Smooth muscle cell (in vitro differentiated cells): Measurements from ENCODE around the gene GPC2. TPM values are rescaled to one million over a fixed set of nuclear protein-coding genes. Genes with fewer than 3 reads are reported as not detected.

ENCODE experiments used
- DNase-seq: peaks from one replicate; lab custom pipeline; 2025; ENCODE audit not compliant: unreplicated experiment; lab: John Stamatoyannopoulos, UW
- H2AFZ ChIP-seq: fragments of 200-600 bp; sonication (generic); 2 replicates; pipeline ENCODE4 v1.6.0; 2016; ENCODE audit warnings: antibody characterized with exemption, low read depth, mild to moderate bottlenecking
- H3F3A ChIP-seq: fragments of 200-600 bp; sonication (generic); 2 replicates; pipeline ENCODE4 v1.6.0; 2017; ENCODE audit warnings: antibody characterized with exemption, low read depth
- H3K27ac ChIP-seq: fragments of 200-600 bp; sonication (generic); 2 replicates; pipeline ENCODE4 v1.5.1; 2016; ENCODE audit warnings: low read depth, mild to moderate bottlenecking
- H3K27me3 ChIP-seq: fragments of 200-600 bp; sonication (generic); 2 replicates; pipeline ENCODE4 v1.6.1; 2016; ENCODE audit warnings: low read depth, mild to moderate bottlenecking
- H3K36me3 ChIP-seq: fragments of 200-600 bp; sonication (generic); 2 replicates; pipeline ENCODE4 v1.5.1; 2016; ENCODE audit warnings: low read depth
- H3K4me1 ChIP-seq: fragments of 200-600 bp; sonication (generic); 2 replicates; pipeline ENCODE4 v1.5.1; 2016; ENCODE audit warnings: low read depth
- H3K4me2 ChIP-seq: fragments of 200-600 bp; sonication (generic); 2 replicates; pipeline ENCODE4 v1.6.0; 2016; ENCODE audit warnings: mild to moderate bottlenecking
- H3K4me3 ChIP-seq: fragments of 200-600 bp; sonication (generic); 2 replicates; pipeline ENCODE4 v1.5.1; 2016; ENCODE audit warnings: mild to moderate bottlenecking
- H3K79me2 ChIP-seq: fragments of 200-600 bp; sonication (generic); 2 replicates; pipeline ENCODE4 v1.6.0; 2016; ENCODE audit warnings: low read depth, mild to moderate bottlenecking
- H3K9ac ChIP-seq: fragments of 200-600 bp; sonication (generic); 2 replicates; pipeline ENCODE4 v1.6.0; 2016; ENCODE audit warnings: low read depth
- H3K9me3 ChIP-seq: fragments of 200-600 bp; sonication (generic); replicated peaks from 2 replicates; pipeline ENCODE4 v1.5.1; 2016; ENCODE audit warnings: low read depth
- H4K20me1 ChIP-seq: fragments of 200-600 bp; sonication (generic); 2 replicates; pipeline ENCODE4 v1.6.0; 2016; ENCODE audit warnings: low read depth
- CTCF ChIP-seq: fragments of 200-600 bp; sonication (generic); IDR thresholded peaks from 2 replicates; pipeline ENCODE4 v1.5.1; 2017; ENCODE audit warnings: borderline replicate concordance, mild to moderate bottlenecking, antibody characterized with exemption; ENCODE audit not compliant: insufficient read depth, poor library complexity, severe bottlenecking
- WGBS: methylation state at CpG from one replicate; pipeline ENCODE4 v1.1.7; 2016; ENCODE audit warnings: low lambda C conversion rate; 5-methylcytosine and 5-hydroxymethylcytosine counted together
- polyA plus RNA-seq: library from polyadenylated mRNA; unstranded; fragments of >200 nt; fragmentation: Nextera tagmentation; extraction: Ambion mirVana; gene quantifications from 2 replicates; pipeline ENCODE4 v1.2.1, GENCODE V29; 2016
- total RNA-seq: library from RNA; depleted of rRNA; stranded (reverse); fragments of >200 nt; gene quantifications from 2 replicates; pipeline ENCODE4 v1.2.3, GENCODE V29; 2014

GPC2 gene
- total and polyA plus RNA-seq, 2 experiments from 2014 or later: 3.2 to 7.1 TPM

GRCh38 chr7:100213672-100214071, 36.5 kb upstream of the GPC2 start:
- no peaks in the 10 kb centered on the region for H3K36me3 ChIP-seq
- no peak overlapping the region for H3K27ac ChIP-seq
- no peak for TF ChIP-seq CTCF
- no peaks in the 10 kb centered on the region for H3F3A ChIP-seq
- no peak overlapping the region for H3K9ac ChIP-seq
- no peak overlapping the region for H3K4me3 ChIP-seq
- H3K79me2 ChIP-seq: no peaks in the 10 kb centered on the region
- 66% methylated on average over 6 of the region's 6 CpGs for WGBS
- no peak overlapping the region for H3K4me2 ChIP-seq
- DNase-seq: no peak
- no peaks in the 10 kb centered on the region for H3K9me3 ChIP-seq
- no peaks in the 10 kb centered on the region for H3K4me1 ChIP-seq
- peaks cover 4% of the 10 kb centered on the region for H3K27me3 ChIP-seq
- no peak overlapping the region for H2AFZ ChIP-seq
- H4K20me1 ChIP-seq: no peaks in the 10 kb centered on the region

GRCh38 chr7:100212631-100213286, 35.6 kb upstream of the GPC2 start:
- Histone ChIP-seq H3K36me3 (no peaks in the 10 kb centered on the region), H3F3A (no peaks in the 10 kb centered on the region), H3K4me1 (no peaks in the 10 kb centered on the region), H3K4me3 (no peak overlapping the region), H3K4me2 (no peak overlapping the region), H3K79me2 (no peaks in the 10 kb centered on the region), H4K20me1 (no peaks in the 10 kb centered on the region), H3K27ac (no peak overlapping the region), H2AFZ (no peak overlapping the region), H3K9ac (no peak overlapping the region), H3K9me3 (no peaks in the 10 kb centered on the region), H3K27me3 (peaks cover 5% of the 10 kb centered on the region)
- 87% methylated on average over 5 of the region's 5 CpGs for WGBS
- no peak for DNase-seq
- no peak for TF ChIP-seq CTCF

- no peak overlapping the region for H3K9ac ChIP-seq
- H3K4me3 ChIP-seq: no peak overlapping the region
- no peak for TF ChIP-seq CTCF
- peaks cover 5% of the 10 kb centered on the region for H3K27me3 ChIP-seq
- WGBS: 91% methylated on average over 7 of the region's 7 CpGs
- no peak overlapping the region for H3K27ac ChIP-seq
- no peaks in the 10 kb centered on the region for H3F3A ChIP-seq
- H3K79me2 ChIP-seq: no peaks in the 10 kb centered on the region
- H4K20me1 ChIP-seq: no peaks in the 10 kb centered on the region
- H3K36me3 ChIP-seq: no peaks in the 10 kb centered on the region
- no peak overlapping the region for H2AFZ ChIP-seq
- no peaks in the 10 kb centered on the region for H3K4me1 ChIP-seq
- no peak for DNase-seq
- no peaks in the 10 kb centered on the region for H3K9me3 ChIP-seq
- no peak overlapping the region for H3K4me2 ChIP-seq
Measured at GRCh38 chr7:100211342-100211780, 34.2 kb upstream of the GPC2 start.

GRCh38 chr7:100210805-100211204, 33.6 kb upstream of the GPC2 start:
- WGBS: 86% methylated on average over 5 of the region's 5 CpGs
- no peaks in the 10 kb centered on the region for H3K9me3 ChIP-seq
- no peak overlapping the region for H2AFZ ChIP-seq
- H3K4me3 ChIP-seq: no peak overlapping the region
- no peak overlapping the region for H3K27ac ChIP-seq
- H3K36me3 ChIP-seq: no peaks in the 10 kb centered on the region
- no peaks in the 10 kb centered on the region for H3K79me2 ChIP-seq
- no peaks in the 10 kb centered on the region for H4K20me1 ChIP-seq
- no peaks in the 10 kb centered on the region for H3F3A ChIP-seq
- no peak overlapping the region for H3K4me2 ChIP-seq
- H3K27me3 ChIP-seq: peaks cover 5% of the 10 kb centered on the region
- no peaks in the 10 kb centered on the region for H3K4me1 ChIP-seq
- no peak for DNase-seq
- TF ChIP-seq CTCF: no peak
- H3K9ac ChIP-seq: no peak overlapping the region
